Measurements from ENCODE around the gene MS4A10.

GRCh38 chr11:60813324-60813723 is 28.2 kb downstream of the MS4A10 start:
- TF ChIP-seq POLR2AphosphoS5 (IDR thresholded peaks at IDR 0.05; ENCODE audit: low read depth, low read length) (no peak), POLR2A (IDR thresholded peaks at IDR 0.05; ENCODE audit: low read depth, low read length) (no peak)
